Measurements from ENCODE around the gene SPOCK2.
A peak's percentile ranks its signal among the peaks of the same experiment; 100 is the strongest.

SPOCK2 gene

DNA sequence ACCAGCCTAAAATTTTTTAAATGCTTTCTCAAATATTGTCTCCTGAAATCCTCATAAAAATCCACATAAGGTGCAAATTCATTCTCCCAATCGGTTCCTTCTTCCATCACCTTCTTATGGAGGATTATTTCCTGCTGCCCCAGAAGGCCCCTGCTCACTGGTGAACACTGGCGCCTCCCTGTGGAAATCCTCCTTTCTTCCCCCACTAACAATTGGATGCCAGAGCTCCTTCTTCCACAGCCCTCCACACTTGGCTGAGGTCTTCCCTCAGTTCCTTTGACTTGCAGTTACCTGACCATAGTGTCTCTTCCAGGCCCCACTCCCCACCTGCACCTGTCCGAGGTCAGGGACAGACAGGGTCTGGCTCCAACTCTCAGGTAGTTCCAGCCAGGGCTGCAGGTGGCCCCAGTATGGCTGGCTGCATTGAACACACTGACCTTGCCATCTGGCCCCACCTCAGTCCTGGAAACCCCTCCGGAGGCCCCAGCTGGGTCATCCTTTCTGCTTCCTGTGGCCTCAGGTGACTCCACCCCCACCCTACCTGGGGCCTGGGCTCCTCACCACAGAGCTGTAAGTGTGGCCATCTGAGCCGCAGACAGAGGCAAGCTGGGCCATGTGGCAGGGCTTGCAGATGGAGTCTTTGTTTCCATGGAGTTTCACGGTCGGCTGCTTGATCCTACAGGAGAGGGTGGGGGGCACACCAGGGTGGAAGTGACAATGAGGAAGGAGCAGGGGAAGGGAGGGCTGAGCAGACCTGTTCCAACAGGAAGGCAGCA lies 18.4 kb downstream of the SPOCK2 start:
- peak; percentile 37 for DNase-seq

DNA sequence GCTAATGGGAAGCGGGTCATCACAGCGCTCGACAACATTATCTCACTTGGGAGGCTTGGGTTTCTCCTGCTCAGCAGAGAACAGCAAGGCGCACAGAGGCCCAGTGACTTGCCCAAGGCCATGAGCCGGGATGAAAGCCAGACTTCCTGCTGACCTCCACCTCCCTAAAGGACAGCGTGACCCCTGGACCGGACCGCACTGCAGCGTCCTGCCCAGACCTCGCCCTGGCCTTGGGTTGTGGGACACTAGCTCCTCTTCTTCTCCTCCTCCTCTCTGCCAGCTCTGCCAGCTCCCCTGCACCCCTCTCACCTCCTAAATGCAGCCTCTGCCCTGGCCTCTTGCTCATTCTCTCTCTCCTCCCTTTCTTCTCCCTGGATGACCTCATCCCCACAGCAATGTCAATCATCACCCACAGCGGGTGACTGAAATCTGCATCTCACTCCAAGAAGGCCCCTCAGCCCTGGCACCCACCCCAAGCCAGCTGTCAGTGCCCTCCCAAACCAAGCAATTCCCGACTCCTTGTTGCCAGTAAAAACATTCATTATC lies 19.4 kb downstream of the SPOCK2 start:
- no peak for DNase-seq

DNA sequence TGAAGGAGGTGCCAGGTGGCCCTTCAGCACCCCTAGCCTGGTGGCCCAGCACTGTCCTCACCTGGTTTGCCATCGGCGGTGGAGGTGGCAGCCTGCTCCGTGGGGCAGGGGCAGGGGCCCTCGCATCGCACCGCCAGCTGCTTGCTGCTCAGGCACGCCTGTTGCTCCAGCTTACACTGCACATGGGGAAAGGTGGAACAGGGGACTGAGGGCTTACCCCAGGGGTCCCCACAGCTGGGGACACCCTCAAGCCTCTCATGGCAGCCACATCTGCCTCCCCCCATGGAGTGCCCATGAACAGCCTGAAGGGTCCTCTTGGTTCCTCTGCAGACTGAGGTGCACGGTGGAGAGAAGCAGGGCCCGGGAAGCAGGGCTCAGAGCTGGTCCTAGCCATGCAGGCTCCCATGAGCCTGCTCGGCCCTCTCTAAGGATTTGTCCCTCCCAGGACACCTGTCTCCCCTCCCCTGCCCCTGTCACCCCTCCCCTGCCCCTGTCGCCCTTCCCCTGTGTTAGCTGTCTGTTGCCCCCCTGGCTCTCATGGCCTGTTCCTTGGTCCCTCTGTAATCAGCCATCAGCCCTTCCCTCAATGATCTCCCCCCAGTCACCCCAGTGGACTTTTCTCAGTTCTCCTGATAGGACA lies 20.1 kb downstream of the SPOCK2 start:
- DNase-seq = no peak

DNA sequence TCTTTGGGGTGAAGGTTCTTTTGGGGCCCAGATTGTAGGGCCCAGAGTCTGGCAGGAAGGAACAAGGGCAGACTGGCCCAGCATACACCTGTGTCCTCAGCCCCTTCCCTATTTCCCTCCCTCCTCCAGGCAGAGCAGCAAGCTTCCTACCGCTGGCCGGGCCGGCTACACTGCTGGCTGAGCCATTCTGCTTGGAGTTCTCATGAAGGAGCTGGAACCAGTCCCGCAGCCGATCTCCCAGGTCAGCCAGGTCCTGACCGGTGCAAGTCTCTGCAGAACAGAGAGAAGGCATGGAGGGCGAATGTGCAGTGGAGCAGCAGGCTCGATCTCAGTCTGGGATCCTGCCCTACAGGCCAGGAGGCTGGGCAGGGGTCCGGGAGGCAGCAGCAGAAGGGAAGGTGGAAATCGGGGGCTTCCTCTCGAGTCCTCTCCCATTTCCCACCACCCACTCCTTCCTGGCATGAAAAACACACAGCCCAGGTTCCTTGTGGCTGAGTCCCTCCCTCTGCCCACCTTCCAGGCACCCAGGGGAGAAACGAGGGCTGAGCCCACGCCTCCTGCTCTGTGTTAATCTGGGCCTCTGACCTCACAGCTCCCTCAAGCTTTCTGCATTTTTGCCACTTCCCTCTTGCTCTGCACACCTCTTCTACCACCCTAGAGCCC lies 20.8 kb downstream of the SPOCK2 start:
- no peak for DNase-seq

DNA sequence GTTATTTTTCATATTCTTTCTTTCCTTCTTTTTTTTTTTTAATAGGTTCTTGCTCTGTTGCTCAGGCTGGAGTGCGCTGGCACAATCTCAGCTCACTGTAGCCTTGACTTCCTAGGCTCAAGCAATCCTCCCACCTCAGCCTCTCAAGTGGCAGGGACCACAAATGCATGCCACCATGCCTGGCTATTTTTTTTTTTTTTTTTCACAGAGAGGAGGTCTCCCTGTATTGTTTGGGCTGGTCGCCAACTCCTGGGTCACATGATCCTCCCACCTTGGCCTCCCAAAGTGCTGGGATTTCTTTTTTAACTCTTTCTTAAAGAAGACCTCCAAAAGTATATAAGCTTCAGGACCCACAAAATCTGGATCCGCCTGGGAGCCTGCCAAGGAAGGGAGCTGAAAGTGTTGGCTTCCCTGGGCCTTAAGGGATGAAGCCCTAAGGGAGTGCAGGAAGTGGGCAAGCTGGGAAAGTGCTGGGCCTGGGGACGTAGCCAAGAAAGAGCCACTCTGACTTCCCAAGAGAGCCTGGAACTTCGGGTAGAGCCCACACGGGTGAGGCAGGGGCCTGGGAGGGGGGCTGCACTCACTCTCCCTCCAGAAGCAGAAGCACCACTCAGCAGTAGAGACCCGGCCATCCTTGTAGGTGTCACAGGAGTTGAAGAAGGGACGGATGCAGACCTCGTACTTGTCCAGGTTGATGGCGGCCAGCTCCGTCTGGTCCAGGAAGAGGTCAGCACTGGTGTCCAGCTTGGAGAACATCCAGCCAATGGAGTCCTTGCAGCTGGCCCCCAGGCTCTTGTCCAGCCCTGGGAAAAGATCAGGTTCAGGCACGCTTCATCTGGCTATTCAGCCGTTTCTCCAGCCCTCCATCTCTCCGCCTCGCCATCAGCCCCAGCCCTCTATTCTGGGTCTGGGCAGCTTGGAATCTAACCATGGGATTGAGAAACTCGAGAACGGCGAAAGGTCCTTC lies 21.8 kb downstream of the SPOCK2 start:
- no peak for DNase-seq

DNA sequence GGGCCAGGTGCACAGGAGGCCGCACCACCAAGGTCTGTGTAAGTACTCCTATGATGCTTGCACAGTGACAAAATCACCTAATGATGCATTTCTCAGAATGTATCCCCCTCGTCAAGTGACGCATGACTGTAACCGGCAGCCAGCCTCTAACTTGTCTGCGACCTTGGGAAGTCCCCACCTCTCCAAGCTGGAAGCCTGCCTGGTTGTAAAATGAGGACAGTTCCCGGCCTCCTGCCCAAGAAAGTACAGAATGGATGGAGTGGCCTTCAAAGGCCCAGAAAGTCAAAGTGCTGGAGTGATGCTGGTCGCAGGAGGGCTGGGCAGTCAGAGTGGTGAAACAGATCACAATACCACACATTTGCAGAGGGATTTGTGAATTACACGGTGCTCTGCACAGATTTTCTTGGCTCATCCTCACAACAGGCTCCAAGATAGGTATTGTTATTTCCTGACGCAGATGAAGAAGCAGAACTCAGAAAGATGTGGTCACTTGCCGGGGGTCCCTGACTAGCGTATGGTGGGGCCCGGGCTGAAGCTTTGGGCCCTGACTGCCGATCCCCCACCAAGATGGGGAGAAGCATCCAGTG lies 22.8 kb downstream of the SPOCK2 start:
- no peak for DNase-seq

DNA sequence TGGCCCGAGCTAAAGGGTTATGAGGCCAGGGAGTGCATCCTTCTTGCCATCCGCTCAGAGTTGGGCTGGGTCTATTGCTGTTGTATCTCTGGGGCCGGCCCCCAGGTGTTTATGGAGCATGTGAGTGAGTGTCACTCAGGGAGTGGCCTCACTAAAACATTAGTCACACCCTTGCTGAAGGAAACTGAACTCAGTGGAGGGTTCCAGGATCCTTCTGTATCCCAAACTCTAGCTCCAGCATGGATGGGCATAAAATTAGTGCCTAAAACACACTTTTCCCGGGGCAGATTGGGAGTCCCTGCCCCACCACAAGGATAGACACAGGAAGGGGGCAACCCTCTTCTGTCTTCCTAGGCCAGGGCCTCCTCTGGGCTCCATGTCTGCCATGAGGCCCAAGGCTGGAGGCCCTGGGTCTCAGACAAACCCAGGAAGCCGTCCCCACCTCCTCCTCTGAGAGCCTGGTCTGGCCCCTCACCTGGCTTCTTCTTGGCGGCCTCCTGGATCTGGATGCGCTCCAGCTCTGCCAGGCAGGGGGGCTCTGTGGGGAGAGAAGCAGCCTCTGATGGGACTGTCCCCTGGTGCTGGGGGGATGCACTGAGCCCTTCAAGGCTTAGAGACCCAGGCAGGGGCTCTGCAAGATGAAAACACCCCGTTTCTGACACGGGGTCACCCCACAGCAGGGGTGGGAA lies 24.5 kb downstream of the SPOCK2 start:
- DNase-seq = no peak

DNA sequence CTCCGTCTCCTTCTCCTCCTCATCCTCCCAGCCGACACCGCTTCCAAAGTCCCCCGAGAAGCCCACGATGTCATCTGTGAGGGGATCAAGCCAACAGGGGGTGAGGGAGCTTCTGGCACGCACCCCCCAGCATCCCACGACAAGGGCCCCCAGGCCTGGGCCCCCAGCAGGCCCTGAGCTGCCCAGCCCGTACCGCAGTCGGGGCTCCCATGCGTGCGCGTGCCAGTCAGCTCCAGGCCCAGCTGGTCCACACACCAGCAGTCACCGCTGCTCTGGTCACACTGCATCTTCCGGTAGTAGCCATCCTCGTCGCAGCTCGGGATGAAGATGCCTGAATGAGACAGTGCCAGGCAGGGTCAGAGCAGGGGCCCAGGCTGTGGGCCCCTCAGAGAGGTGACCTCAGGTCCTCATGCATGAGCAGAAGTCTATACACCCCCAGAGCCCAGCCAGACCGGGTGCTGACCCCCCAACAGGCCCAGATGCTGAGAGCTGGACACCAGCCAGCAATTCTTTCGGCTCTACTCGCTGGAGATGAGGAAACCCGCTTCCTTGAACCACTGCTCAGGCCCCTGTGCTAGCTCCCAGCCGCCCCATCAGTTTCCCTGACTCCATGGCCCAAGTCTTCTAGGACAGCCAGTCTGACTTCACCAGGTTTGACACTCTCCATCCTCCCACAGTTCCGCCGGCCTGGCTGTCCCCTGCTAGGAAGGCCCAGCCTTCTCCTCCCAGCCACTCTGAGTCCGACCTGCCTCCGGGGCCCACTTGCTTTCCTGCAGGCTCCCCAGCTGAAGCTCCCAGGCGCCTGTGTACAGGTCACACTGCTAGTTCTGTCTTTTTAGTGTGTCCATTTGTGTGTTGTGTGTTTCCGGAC lies 25.3 kb downstream of the SPOCK2 start:
- DNase-seq = no peak

DNA sequence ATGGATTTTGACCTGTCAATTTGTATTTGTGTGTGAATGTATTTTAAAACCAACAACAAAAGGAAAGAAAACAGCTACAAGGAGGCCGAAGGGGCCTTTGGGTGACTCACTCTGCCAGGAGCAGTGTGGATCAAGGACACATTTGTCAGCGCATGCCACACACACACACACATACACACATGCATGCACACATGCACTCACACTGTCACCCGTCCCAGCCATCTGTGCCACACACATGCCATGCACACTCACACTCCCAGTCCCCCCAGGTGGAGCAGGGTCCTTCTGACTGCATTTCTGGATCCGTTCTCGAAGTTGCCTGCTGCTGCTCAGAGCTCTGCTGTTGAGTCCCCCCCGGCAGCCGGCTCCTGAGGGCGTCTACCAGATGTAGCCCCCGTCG lies 26.0 kb downstream of the SPOCK2 start:
- no peak for DNase-seq

DNA sequence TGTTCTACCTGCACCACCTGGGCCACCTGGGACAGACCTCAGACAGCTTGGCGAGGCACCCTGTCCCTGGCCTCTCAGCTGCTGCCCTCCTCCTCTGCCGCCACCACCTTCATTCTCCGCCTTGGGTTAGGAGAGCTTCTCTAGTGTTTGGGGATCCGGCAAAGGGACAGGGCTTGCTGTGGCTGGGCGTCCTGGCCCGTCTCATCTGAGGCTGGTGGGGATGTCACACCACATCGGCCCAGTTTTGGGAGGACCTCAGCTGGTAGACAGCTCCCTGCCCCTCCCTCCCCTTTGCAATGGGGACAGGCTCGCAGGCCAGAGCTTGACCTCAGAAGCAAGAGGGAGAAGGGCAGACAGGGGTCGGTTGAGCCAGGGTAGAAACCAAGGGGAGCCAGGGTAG lies 26.4 kb downstream of the SPOCK2 start:
- DNase-seq = no peak

DNA sequence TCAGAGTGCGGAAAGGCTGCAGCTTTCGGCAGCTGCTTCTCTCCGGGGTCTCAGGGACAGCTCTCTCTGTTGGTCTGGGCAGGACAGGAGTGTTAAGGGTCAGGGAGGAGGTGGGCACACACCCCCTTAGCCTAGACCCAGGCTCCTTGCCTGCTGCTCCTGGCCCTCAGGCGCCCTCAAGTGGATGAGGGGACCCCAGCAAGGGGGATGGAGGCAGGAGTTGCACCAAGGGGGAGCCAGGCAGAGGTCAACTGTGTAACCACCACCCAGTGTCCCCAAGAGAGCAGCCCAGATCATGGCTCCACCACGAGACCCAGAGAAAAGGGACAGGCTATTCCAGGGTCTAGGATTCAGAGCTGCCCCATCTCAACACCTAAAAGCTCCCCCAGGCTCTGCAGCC lies 26.9 kb downstream of the SPOCK2 start:
- DNase-seq = peak; percentile 42

DNA sequence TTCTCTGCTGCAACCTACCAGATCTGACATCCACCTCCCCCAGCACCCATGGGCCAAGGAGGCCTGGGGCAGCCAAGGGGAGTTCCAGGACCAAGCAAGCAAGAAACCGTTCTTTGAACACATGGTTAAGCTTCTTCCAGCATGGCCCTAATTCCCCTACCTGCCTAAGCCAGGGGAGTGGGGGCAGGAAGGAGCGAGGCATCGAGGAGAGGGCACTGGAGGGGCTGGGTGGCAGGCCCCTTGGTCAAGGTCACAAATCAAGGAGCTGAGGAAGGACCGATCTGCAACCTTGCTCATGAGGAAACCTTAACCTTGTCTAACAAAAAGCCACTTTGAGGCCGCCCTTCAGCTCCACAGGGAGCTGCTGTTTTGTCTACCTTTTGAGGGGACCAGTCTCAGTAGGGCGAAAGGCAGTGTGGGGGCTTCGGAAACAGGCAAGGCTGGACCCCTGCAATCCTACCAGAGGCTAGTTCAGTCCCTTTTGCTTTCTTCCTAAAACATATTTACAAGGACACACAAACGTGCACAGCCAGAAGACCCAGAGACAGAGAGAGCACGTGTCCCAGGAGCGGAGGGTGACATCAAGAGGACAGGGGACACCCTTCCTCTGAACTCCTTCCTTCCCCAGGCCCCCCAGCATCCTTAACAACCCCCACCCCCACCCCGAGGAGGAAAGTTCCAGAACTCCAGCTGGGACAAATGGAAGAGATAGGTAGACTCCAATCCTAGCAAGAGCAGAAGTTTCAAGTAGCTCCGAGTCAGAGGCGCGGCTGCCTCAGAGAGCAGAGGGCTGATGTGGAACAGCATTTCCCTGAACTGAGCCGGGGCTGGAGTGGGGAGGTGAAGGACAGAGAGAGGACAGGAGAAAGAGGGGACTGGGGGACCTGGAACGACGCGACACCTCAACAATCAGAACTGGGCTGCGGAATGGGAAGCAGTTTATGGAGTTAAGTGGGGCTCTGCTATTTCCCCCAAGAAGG lies 28.2 kb downstream of the SPOCK2 start:
- no peak for DNase-seq

DNA sequence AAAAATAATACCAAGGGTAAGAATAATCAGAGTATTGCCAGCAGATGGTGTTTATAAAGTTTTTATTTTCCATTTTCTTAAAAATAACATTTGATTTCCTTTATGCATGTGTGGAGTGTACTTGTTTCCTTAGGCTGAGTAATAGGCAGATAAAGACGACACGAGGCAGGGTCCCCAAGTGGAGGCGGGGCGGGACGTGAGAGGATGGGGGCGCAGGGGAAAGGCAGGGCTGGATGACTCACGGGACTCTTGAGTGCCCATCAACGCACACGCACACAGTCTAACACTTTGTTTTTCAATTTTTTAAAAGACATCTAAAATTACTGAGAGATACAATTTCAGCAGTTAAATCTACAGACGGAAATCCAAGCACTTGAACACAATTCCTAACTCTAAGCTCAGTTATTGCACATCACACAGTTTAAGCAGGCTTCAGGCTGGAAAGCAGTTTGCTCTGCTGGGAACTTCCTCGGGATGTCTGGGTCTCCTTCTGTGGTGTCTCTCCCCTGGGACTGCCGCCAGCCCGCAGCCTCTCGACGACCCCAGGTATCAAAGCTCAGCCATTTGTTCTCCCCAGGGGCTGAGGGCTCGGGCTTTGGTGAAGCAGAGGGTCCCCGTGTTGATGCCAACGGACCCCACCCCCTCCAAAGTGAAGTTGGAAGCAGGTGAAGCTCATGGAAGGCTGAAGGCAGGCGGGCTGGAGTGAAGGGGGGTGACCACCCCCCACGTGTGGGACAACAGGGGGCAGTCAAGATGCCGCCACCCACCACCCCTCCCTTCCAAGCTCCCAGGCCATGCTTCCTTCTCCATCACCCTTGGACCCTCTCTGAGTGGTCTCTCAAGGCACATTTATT lies 29.1 kb downstream of the SPOCK2 start:
- no peak for DNase-seq

DNA sequence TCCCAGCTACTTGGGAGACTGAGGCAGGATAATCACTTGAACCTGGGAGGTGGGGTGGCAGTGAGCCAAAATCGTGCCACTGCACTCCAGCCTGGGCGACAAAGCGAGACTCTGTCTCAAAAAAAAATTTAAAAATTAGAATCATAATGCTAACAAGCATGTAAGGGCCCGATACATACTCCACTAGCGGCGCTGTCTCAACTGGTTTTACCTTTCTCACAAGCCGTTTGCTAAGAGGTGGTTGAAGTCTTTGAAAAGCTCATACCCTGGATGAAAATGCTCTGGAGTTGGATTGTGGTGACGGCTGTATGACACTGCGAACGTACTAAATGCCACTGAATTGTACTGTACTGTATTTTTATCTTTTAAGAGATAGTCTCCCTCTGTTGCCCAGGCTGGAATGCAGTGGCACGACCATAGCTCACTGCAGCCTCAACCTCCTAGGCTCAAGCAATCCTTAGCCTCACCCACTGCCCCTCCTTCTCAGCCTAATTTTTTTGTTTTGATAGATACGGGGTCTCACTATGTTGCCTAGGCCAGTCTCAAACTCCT lies 29.9 kb downstream of the SPOCK2 start:
- DNase-seq = no peak

DNA sequence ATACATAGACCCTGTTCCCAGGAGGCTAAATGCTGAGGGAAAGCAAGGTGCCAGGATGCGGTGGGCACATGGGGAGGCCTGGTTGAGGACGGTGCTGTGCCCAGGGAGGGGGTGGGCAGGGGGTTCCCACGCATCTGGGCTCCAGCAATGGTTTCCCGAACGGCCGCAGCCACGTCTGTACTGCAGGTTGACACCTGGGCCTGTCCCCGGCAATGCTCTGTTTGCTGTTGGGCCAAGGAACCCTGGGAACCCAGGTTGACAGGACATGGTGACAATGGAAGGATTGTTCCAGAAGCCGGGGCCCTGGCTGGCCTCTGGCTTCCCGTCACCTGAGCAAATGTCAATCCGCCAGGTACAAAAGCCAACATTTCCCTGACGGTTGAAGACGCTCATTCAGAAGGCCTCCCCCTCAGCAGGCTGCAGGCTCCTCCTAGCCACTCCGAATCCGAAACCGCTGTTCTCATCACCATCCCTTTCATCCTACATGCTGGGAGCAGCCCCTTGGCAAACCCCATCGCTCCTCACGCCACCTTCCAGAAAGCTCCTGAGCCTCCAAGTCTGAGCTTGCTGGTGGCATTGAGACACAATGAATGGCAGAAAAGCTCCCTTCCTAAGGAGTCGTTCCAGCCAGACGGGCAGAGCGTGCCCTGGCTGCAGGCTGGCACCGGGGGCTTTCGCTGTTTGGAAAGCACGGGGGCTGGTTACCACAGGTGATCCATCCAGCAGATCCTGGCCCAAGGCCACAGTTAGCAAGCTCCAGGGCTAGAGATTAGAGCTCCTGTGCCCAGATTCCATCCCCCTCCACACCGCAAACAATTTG lies 31.2 kb downstream of the SPOCK2 start:
- no peak for DNase-seq

DNA sequence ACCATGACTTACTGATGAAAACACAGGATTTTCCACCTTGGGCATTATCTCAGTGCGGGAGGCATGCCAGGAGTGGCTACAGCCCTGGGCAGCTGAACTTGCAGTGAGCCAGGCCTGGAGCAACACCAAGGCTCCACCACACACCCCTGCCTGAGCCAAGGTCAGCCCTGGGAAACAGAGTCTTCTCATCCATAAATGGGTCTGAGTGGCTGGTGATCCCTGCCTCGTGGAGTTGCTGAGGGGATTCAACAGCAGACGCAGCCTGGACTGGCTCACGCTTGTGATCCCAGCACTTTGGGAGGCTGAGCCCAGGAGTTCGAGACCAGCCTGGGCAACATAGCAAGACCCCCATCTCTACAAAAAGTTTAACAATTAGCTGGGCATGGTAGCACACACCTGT lies 32.2 kb downstream of the SPOCK2 start:
- DNase-seq = no peak

DNA sequence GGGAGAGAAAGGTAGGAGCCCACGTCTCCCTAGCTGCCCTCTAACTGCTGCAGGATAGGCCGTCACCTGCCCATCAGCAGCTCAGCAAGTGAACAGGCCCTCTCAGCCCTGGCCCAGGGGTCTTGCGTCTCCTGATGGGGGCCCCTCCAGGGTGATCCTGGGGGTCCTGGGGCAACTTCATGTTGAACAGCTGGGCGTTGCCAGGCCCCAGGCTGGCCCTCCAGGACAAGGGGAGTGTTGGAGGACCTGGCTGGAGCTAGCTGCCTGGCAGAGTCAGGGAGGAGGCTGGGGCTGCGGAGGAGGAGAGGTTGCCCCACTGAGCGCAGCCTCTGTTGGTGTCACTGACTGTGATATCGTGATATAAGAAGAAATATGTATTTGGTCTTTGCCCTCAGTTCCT lies 34.7 kb downstream of the SPOCK2 start:
- DNase-seq = no peak
